DMS79 (cell line): ENCODE measurements around the gene PRSS57.
"Not testable (repeated sequence)": the region's sequence is repeated elsewhere in the genome, so short reads cannot be mapped to it uniquely, and the experiment has no call there.

ENCODE experiments used
- DNase-seq: peaks from one replicate; lab custom pipeline; 2025; lab: John Stamatoyannopoulos, UW

The PRSS57 gene

DNA sequence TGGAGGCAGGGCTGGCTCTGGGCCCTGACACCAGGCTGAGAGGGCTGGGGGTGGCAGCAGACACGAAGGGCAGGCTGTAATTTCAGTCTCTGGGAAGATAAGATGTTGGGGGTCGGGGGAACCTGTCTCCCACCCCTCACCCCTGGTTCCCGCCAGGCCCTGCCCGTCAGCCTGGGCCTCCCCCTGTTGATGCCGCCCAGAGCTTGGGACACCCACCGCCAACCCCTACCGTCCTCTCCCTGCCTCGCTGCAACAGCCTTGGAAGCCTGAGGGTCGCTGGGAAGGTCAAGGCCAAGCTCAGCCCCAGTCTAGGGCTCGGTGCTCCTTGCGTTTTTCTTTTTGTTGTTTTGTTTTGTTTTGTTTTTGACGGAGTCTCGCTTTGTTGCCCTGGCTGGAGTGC, 28.0 kb upstream of the PRSS57 start:
- no peak for DNase-seq

- no peak for DNase-seq
These were observed 27.4 kb upstream of the PRSS57 start for GRCh38 chr19:722553-723101.

- DNase-seq, result no peak
These were observed 25.3 kb upstream of the PRSS57 start for GRCh38 chr19:720345-721160.

GRCh38 chr19:719636-720344, 24.5 kb upstream of the PRSS57 start:
- no peak for DNase-seq

DNA sequence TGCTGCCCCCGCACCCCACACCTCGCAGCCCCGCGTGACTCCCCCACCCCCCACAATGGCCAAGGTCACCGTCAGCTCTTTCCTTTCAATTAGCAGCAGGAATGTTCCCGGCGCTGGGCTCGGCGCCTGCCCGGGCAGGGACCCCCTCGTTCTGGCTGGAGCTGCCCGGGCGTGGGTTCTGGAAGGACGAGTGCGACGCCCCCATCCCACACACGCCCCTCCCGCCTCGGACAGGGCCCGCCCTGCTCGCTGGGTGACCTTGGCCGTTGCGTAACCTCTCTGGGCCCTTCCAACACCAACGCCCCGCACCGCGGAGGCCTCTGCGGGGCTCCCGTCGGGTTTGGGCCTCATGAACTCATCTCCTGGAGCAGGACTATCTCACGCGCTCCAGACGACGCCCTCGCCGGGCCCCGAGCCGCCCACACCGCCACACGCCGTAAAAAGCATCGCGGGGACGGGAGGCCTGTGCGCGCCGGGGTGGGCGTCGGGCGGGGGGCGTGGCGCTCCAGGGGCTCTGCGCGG, 23.8 kb upstream of the PRSS57 start:
- DNase-seq, result no peak

DNA sequence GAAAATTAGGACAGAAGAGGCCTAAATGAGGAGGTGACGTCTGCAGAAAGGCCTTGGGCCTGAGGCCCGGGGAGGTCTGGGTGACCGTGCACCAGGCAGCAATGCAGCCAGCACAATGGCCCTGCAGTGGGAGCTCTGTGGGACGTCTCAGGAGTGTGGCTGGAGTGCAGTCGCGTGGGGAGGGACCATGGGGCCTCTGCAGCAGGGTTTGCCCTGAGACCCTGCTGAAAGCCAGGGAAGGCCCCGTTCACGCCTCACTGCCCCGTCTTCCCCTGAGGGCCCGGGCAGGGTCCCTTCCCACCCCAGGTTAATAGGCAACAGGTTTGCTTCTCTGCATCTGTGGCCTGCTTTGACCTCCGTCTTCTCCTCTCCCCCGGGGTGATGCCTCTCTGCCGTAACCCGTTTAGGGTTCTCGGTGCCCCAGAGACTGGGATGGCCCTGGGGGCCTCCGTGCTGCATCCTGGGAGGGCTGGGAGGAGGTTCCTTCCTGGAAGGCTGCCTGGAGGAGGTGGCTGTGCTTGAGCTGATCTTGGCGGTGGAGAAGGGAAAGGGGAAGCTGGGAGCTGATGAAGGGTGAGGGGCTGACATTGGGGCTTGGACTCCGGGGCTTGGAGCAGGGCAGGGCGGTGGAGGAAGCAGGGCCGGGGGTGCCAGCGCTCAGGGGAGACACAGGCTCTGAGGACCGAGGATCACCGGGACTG, 23.1 kb upstream of the PRSS57 start:
- DNase-seq, result no peak

- DNase-seq, result no peak
These were observed 20.1 kb upstream of the PRSS57 start for GRCh38 chr19:715347-715746.

DNA sequence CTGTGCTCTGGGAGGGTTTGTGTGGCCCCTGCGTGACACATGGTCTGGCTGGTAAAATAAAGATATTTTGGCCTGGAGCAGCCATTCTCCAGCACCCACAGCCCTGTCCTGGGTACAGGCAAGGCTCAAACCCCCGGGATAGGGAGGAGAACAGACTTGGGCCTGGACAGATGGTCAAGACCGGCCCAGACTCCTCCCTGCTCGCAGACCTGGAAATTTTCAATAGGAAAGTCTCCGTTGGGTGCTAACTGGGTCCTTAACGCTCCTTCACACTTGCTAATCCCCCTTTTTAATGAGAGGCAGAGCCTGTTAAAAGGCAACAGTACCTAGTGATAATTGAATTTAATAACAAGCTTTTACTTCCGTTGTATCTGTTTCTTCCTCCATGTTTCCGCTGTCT, 16.0 kb upstream of the PRSS57 start:
- no peak for DNase-seq

GRCh38 chr19:710767-711166, 15.5 kb upstream of the PRSS57 start:
- DNase-seq, result no peak

DNA sequence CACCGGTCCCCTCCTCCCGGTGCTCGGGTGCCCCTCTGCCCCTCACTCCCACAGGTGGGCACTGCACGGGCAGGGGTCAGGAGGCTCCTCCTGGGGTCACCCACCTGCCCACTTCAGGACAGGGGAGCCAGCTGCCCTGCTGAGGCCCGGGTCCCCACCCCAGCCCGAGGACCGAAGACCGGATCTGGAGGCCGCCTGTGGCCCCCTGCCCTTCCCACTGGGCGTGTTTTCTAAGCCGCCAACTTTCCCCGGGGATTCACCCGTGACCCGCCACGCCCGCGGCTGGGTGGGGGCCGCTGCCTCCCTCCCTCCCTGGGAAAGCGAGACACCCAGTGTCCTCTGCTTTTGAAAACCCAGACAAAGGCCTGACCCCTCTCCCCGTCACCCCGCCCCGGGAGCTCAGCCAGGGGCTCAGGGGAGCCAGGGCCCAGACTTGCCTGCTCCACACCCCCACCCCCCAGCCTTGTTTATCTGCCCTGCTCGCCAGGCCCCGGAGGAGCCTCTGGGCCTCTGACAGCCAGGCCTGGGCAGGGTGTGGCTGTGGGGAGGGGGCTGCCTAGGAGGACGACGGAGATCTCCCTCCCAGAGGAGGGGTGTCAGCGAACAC, 14.8 kb upstream of the PRSS57 start:
- no peak for DNase-seq

DNA sequence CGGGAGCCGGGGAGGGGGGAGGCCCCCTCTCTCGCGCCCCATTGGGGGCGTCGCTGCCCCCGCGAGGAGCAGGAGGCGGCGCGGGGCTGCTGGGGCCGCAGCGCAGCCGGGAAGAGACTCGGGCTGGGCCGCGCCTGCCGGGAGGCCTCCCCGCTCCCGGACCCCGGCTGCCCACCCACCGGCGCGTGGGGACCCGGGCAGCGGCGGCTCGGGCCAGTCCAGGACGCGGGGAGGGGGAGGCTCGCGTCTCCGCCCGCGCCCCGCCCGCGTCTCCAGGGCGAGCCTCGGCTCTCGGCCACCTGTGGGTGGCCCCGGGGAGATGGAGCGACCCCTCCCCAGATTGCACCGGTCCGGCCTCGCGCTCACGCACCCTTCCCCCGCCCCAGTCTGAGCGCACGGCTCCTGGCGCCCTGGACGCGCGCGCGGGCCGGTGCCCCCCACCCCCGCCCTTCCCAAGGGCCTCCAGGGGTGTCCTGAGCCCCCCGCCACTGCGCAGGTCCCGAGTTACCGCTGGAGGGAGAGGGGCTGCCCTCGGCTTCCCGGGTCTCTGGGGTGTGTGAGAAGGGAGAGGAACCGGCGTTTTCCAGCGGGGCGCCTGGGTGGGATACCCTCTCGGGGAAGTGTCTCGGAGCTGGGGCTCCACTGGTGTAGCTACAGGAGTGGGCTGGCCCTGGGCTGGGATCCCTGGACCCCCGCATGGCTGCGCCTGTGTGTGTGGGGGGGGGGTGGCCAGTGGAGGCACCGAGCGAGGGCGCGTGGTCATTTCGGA, 14.1 kb upstream of the PRSS57 start:
- no peak for DNase-seq

- DNase-seq, result peak; percentile 19
These were observed 13.2 kb upstream of the PRSS57 start, which contains the start of gene PALM for GRCh38 chr19:708154-709143. Gene PALM, plus strand, starts transcription at chr19:708935. Its CDS starts 212 bp downstream, at chr19:709147.

GRCh38 chr19:704447-704741, 9.1 kb upstream of the PRSS57 start:
- DNase-seq, result no peak

GRCh38 chr19:703651-704446, 8.6 kb upstream of the PRSS57 start:
- no peak for DNase-seq

DNA sequence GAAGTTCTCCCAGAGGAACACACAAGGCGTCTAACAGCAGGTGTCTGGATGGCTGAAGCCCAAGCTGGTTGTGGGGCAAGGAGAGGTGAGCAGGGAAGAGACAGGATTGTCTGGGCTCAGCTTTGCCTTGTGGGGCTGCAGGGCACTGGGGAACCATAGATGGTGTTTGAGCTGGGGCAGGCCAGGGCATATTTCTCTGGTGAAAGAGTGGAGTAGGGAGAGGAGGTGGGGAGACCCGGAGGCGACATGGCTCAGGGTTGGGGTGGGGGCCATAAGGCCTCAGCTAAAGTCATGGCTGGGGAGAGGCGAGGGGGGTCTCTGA, 8.0 kb upstream of the PRSS57 start:
- DNase-seq, result no peak

DNA sequence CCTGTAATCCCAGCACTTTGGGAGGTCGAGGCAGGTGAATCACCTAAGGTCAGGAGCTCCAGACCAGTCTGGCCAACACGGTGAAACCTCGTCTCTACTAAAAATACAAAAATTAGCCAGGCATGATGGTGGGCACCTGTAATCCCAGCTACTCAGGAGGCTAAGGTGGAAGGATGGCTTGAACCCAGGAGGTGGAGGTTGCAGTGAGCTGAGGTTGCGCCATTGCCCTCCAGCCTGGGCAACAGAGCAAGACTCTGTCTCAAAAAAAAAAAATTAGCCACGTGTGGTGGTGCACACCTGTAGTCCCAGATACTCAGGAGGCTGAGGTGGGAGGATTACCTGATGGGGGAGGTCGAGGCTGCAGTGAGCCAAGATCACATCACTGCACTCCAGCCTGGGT, 7.6 kb upstream of the PRSS57 start:
- not testable (repeated sequence) for DNase-seq

- DNase-seq, result not testable (repeated sequence)
These were observed 4.6 kb upstream of the PRSS57 start for GRCh38 chr19:699885-700284.

DNA sequence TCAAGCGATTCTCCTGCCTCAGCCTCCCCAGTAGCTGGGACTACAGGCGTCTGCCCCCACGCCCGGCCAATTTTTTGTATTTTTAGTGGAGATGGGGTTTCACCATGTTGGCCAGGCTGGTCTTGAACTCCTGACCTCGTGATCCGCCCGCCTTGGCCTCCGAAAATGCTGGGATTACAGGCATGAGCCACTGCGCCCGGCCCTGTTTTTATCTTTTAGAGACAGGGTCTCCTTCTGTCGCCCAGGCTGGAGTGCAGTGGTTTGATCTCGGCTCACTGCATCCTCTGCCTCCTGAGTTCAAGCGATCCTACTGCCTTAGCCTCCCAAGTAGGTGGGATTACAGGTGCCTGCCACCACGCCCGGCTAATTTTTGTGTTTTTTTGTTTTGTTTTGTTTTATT, 3.3 kb upstream of the PRSS57 start:
- DNase-seq, result not testable (repeated sequence)
